NCI-H1417 (cell line): ENCODE measurements around the gene SEMA6B.
"Not testable (repeated sequence)": the region's sequence is repeated elsewhere in the genome, so short reads cannot be mapped to it uniquely, and the experiment has no call there.

Experiments used
- DNase-seq, 3 experiments: peaks; one replicate each; lab custom pipeline; 2025; lab: John Stamatoyannopoulos, UW

The SEMA6B gene

DNA sequence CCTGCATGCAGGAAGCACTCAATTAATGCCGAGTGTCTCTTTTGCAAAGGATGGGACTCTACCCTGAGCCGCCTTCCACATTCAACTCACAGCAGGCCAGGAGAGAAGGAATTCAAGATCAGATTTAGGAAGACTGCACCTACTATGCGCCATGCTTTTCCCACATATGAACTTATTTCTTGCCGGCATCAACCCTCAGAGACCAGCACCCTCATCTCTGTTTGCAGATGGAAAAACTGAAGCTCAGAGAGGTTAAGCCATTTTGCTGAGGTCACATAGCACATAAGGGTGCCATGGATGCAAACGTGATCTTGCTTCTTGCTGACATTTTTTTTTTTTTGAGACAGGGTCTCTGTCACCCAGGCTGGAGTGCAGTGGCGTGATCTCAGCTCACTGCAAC lies 14.2 kb upstream of the SEMA6B start:
- no peak for DNase-seq

DNA sequence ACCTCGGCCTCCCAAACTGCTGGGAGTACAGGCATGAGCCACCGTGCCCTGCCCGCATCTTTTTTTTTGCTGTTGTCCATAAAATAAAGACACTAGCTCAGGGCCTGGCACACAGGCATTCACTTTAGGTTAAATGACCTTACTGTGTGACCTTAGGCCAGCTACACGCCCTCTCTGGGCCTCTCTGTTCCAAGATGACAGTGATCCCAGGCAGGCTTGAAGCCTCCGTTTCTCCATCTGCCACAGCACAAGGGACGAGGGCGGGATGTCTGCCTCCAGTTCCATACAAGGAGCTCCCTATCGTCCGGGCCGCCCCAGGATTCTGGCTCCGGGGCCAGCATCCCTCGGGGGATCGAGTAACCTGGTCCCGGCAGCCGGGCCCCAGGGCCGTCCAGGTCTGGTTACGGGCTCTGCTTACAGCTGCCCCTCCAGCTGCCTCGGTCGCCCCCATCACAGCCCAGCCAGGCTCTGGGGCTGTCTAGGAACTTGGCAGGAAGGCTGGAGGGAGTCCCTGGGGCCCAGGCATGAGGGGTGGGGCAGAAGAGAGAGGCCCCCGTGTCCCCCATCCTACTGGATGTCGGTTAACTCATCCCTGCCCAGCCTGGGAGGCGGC lies 11.9 kb upstream of the SEMA6B start:
- DNase-seq, result no peak

DNA sequence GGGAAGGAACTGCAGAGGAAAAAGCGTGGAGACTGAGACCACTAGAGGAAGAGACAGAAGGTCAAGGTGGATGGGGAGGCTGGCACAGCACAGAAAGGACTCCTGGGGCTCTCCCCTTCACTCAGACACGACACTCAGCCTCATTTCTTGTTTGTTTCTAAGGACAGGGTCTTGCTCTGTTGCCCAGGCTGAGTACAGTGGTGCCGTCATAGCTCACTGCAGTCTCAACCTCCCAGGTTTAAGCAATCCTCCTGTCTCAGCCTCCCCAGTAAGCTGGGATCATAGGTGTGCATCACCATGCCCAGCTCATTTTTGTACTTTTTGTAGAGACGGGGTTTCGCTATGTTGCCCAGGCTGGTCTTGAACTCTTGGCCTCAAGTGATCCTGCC lies 11.4 kb upstream of the SEMA6B start:
- no peak for DNase-seq

DNA sequence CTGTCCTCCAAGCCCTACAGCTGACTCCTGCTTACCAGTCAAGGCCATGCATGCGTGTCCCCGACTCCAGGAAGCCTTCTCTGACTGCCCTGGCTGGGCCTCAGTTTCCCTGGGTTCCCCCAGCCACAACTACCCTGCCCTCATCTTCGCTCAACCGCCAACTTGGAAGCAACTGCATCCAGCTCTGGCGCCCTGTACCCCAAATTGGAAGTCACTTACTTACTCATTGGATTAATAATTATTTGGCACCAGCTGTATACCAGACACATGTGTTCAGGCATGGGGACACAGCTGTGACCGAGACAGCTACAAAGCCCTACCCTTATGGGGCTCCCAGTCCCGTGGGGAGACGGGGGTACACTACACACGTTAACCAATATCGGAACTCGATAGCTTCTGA lies 10.9 kb upstream of the SEMA6B start:
- DNase-seq, result no peak

DNA sequence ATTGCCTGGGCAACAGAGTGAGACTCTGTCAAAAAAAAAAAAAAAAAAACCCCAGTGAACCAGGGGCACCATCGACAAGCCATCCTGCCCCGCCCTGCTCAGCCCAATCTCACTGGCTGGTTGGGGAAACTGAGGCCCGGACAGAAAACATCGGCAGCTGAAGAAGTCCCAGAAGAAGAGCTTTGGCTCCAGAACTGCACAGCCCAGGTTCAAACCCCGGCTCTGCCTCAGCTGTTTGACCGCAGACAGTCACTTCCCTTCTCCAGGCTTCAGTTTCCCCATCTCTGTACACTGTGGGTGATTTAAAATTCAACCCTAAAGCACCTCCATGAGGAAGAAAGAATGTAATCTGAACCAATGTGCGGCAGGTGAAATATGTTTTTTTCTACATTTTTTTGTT lies 9.4 kb upstream of the SEMA6B start:
- DNase-seq, result no peak

DNA sequence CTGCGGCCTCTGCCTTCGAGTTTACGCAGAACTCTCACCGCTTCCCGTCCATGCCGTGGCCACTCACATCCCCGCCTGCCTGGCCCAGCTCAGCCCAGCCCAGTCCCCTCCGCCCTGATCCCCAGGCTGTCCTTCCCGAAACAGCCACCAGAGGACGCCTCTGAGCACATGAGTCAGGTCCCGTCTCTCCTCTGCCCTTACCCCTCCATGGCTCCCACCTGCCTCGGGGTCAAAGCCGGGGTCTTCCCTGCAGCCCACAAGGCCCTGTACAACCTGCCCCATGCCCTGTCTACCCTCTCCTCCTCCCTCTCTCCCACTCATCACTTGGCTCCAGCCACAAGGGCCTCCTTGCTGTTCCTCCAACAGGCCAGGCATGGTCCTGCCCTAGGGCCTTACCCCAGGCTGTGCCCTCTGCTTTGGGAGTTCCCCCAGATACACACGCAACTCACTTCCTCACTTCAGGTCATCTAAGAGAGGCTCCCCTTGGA lies 8.1 kb upstream of the SEMA6B start:
- peak in 2 of 3 experiments; percentile 35 to 55 for DNase-seq

DNA sequence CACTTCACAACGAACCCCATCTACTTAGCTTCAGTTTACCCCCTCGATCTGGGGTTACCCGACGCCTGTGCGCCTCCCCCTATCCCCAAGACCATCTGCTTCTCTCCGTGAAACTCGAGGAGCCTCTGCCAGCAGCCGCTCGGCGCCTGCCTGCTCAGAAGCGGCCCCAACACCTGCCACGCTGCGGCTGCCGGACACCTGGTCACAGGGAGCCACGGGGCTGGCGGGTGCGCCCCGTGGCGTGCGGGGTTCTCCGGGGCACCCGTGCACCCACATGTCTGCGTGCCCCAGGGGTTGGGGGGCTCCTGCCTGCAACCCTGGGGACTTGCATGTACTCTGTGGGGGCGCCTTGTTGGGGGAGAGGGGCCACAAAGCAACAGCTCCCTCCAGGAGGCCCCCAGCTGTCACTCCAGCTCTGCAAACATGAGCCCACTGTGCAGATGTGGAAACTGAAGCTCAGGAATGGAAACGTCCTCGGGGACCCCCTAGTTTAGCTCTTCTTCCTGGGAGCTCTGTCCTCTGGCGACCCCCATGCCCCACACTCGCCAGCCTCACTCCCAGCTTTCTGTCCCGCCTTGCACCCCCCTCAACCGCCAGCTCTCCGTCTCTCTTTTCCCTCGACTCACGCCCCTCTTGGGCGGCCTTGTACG lies 7.0 kb upstream of the SEMA6B start:
- DNase-seq, result peak; percentile 39 to 61 (median 48)

DNA sequence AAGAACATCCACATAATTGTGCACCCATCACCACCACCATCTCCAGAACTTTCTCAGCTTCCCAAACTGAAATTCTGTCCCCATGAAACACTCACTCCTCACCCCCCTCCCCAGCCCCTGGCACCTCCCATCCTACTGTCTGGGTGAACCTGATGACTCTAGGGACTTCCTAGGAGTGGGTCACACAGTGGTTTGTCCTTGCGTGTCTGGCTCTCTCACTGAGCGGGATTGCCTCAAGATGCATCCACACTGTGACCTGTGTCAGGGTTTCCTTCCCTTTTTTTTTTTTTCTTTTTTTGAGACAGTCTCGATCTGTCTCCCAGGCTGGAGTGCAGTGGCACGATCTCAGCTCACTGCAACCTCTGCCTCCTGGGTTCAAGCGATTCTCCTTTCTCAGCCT lies 4.1 kb upstream of the SEMA6B start:
- DNase-seq, result not testable (repeated sequence)

DNA sequence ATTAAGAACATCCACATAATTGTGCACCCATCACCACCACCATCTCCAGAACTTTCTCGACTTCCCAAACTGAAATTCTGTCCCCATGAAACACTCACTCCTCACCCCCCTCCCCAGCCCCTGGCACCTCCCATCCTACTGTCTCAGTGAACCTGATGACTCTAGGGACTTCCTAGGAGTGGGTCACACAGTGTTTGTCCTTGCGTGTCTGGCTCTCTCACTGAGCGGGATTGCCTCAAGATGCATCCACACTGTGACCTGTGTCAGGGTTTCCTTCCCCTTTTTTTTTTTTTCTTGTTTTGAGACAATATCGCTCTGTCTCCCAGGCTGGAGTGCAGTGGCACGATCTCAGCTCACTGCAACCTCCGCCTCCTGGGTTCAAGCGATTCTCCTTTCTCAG lies 2.6 kb upstream of the SEMA6B start:
- DNase-seq, result not testable (repeated sequence)

DNA sequence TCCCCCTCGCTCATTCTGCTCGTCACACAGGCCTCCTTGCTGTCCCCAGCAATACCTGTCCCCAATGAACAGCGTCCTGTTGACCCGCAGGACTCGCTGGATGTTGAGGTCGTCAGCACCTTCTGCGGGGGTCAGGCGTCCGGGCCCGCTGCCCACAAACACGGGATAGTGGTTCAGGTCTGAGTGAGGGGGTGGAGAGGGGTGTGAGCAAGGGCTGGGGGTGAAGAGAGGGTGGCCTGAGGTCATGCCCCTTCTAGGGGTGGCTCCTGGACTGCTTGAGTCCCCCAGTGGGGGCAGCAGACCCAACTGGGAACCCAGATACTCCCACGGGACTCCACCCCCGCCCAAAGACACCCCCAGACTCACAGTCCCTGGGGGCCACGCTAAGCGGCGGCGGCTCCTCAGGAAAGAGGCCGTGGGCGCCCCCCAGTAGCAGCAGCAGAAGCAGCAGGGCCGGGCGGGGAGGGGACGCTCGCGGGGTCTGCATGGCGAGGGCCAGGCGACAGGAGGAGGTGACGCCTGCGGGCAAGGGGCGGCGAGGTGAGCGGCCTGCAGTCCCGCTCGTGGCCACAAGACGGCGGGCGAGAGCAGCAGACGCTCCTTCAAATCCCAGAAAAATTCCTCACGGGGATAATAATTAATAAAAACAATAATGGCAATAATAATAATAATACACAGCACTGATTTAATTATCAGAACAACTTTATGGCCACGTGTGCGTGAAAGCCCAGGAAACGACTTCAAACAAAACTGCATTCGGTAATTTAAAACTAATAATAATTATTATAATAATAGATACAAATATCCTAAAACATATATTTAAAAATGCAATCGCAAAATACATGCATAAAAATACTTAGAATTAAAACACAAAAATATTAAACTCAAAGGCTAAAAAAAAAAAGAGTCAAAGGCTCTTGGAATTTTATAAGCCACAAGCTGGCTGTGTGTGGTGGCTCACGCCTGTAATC lies 1.2 kb downstream of the SEMA6B start:
- peak; percentile 31 to 62 (median 36) for DNase-seq

DNA sequence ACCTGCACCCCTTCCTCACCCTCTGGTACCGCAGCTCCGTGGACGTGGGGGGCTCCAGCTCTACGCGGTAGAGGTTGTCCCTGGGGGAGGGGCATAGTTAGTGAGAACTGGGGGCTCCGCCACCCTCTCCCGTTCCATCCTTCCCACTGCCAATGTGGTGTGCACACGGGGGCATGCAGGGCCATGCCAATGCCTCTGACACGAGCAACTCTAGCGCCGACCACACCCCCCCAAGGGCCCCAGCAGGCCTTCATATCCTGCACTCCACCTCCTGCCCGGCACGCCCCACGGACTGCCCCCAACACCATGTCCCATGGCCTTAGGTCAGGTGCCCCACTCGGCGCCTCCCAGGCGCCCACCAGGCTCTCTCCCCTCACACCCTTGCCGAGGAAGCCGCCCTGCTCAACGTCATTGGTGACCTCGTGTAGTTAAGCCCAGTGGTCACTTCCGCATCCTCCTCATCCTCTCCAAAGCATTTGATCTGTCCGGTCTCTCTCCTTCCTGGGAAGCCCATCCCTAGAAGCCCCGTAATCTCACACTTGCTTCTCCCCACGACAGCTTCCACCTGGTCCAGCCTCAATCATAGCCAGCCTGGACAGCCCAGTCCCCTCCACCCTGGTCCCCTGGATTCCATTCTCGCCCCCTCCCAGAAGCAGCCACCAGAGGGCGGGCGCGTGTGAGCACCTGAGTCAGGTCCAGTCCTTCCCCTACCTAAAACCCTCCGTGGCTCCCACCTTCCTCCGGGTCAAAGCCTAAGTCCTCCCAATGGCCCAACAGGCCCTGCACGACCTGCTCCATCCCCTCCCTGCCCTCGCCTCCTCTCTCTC lies 2.1 kb downstream of the SEMA6B start:
- no peak for DNase-seq

DNA sequence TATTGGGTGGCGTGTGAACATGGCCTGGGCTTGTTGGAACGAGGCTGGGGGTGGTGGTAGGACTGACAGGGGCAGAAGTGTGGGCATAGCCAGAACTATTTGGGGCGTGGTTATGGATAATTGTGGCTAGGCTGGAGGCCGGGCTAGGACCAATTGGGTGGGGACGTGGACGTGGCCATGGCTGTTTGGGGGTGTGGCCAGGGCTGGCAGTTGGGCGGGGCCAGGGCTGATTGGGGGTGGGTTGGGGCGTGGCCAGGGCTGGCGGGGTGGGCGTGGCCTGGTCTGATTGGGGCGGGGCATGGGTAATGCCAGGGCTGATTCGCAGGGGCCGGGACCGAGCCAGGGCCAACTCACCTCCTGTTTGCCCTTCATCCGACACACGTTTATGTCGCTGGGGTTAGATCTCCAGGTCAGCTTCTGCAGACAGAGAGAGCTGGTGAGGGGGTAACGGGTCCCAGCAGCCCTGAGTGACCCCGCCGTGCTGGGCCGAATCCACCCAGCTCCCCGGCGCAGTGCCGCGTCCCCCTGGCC lies 2.8 kb downstream of the SEMA6B start:
- DNase-seq, result peak in 2 of 3 experiments; percentile 24 to 32

DNA sequence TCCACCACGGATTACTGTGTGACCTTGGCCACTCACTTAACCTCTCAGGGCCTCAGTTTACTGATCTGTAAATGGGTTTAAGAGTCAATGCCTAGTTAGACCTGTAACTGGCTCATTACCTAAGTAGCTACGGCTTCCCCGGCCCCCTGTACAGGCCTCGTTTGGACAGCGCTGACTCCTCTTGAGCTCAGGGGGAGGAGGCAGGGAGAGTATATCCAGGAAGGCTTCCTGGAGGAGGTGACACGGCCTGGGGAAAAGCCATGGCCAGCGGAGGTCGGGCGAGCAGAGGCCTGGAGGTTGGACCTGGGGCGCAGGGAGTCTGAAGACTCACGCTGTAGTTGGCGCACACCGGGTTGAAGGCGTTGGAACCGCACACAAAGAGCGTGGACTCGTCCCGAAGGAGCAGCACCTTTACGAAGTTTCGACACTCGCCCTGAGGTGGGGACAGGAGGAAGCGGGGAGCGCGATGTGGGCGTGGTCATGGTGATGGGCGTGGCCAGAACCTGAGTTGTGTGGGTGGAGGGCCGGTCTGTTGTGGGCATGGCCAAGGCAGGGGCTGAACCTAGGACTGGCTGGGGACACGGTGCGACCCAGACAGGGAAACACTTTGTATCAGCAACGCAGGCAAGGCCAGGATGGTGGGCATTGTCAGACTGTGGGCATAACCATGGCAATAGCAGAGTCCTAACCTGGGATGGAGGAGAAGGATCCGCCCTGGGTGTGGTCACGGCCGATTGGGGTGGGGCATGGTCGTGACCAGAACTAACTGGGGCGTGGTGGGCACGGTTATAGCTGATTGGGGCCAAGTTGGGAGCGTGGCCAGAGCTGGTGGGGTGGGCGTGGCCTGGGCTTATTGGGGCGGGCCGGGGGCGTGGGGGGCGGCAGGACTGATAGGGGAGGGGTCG lies 3.6 kb downstream of the SEMA6B start:
- no peak for DNase-seq

DNA sequence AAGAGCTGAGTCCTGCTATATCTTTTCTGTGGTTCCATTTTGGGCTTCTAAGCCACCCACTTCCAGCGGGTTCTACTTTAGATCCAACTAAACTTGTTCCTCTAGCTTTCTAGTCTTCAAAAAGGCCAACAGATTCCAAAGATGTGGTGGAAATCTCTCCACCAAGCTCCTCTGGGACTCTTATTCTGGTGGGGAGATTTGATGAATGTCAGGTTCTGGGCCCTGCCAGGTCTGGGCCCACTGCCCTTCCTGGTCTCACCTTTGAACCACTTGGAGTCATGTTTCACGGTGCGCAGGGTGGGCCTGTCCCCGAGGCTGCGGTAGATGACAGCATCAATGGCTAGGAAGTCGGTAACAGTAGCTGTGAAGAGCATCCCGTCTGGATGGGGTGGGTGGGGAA lies 4.8 kb downstream of the SEMA6B start:
- no peak for DNase-seq

DNA sequence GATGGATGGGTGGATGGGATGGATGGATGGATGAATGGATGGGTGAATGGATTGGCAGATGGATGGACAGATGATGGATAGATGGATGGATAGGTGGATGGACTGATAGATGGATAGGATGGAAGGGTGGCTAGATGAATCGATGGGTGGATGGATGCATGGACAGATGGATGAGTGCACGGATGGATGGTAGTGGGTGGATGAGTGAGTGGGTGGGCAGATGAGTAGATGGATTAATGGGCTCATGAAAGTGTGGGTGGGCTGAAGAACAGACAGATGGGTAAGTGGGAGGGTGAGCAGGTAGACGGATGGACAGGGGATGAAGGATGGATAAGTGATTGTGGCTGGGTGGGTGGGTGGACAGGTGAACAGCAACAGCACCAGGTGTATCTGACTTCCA lies 5.7 kb downstream of the SEMA6B start:
- DNase-seq, result no peak

DNA sequence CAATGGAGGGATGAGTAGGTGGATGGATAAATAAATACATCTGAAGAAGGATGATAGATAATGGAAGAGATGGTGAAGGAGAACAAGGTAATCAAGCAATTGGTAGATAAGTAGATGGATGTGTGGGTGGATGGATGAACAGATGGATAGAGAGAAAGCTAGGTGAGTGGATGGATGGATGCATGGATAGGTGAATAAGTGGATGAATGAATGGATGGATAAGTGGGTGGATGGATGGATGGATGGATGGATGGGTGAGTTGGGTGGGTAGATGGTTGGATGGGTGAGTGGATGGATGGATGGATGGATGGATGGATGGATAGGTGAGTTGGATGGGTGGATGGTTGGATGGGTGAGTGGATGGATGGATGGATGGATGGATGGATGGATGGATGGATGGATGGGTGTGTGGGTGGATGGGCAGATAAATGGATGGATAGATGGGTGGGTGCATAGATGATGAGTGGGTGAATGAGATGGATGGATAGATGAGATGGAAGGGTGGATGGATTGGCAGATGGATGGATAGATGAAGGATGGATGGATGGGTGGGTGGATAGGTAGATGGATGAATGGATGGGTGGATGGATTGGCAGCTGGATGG lies 6.3 kb downstream of the SEMA6B start:
- DNase-seq, result no peak

DNA sequence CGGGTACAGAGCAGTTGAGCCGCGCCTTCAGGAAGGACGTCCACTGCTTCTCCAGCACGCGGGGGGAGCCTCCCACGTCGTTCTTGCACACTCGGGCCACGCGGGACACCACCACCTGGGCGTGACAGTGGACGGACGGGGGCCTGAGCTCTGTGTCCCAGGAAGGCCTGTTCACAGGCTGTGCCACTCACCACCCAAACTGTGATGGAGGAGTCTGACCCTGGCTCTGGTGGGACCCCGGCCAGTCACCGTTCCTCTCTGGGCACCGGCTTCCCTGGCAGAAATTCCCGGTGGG lies 7.0 kb downstream of the SEMA6B start:
- DNase-seq, result no peak

DNA sequence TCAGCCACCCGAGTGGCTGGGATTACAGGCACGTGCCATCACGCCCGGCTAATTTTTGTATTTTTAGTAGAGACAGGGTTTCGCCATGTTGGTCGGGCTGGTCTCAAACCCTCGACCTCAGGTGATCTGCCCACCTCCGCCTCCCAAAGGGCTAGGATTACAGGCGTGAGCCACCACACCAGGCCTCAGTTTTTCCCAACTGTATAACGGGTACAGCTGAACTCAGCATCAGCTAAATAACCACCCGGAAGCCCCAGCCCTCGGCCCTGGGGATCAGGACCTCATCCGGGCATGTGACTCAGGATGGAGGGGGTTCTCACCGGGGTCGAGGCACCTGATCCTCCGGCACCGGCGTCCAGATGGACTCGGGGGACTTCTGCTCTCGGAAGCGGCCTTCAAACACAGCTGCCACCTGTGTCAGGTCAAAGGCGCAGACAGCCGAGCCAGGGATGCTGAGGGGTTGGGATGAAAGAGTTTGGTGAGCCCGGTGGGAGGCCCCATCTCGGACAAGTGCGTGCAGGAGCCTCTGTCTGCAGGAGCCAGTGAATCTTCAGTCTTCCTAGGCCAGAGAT lies 8.9 kb downstream of the SEMA6B start:
- DNase-seq, result no peak

DNA sequence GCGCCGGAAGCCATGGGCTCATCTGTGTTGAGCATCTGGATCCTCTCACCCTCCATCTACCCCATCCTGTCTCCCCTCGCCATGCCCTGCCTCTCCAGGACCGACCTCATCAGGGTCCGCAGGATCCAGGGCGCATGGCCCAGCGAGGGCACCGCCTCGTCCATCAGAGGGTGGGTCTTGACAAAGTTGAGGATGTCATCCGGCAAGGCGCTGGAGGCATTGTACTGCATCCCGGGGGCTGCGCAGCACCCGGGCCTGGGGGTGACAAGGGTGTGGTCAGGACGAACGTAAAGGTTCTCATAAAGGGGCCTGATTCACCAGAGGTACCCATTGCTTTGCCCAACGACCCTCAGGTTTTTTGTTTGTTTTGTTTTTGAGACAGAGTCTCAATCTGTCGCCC lies 9.5 kb downstream of the SEMA6B start:
- no peak for DNase-seq

DNA sequence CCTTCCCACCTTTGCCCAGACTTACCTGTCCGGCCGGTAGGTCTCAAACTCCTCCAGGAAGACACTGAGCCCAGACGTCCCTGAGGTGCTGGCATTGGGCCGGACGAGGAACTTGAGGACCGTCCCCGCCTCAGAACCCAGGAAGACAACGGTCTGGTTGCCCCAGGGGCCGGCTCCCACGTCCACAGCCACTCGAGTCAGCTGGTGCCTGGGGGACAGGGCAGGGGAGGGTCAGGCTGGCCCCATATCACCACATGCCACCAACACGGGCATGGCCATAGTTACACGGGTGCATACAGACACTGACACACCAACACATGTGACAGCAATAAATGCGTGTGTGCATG lies 11.3 kb downstream of the SEMA6B start:
- DNase-seq, result no peak
